Measurements from ENCODE around the gene SOST. TPM values are rescaled to one million over a fixed set of nuclear protein-coding genes. Genes with fewer than 3 reads are reported as not detected.
A peak's percentile ranks its signal among the peaks of the same experiment; 100 is the strongest.

The SOST gene
- total RNA-seq, 1 donor from 2014 or later: not detected

DNA sequence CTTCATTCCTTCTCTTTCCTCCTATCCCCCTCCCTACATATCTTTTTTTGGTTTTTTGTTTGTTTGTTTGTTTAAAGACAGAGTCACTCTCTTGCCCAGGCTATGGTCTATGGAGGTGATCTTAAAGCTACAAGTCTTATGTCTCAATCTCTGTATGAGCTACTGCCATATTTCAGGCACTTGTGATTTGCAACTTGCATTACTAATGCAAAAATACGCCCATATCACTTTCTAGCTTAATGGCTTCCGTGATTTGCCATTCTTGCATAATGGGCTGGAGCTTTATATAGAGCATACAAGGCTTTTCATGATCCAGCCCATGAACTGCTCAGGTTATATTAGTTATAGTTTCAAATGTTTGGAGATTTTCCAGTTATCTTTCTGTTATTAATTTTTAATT, 29.1 kb upstream of the SOST start:
- H3K9me3 Mint-ChIP-seq: no peaks in the 10 kb centered on the region
- H3K27ac Mint-ChIP-seq: no peak overlapping the region
- no peak overlapping the region for H3K4me3 Mint-ChIP-seq (ENCODE audit: low read depth)
- intact Hi-C loops (cut with micrococcal nuclease): no loop called here
- DNase-seq (ENCODE audit: low spot score): no peak
- H3K4me1 Mint-ChIP-seq (ENCODE audit: low read depth): no peaks in the 10 kb centered on the region
- H3K36me3 Mint-ChIP-seq (ENCODE audit: low read depth): no peaks in the 10 kb centered on the region
- H3K27me3 Mint-ChIP-seq (ENCODE audit: low read depth): peaks cover 25% of the 10 kb centered on the region

DNA sequence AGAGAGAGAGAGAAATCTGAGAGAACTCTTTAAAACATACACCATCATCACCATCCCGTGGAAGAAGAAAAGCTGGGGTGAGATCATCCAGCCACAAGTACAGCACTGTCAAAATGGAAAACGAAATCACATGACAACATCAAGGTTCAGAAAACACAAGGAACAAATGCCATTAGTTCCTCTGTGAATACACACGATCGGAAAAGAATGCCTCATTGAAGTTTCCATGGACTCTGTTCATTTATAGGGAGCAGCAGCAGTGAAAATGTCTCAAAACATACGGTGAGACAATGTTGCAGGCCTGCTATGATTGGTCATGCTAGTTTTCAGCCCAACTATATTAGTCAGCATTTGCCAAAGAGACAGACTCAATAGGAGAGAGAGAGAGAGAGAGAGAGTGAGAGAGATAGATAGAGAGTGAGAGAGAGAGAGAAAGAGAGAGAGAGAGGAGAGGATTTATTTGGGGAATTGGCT, 26.1 kb upstream of the SOST start:
- intact Hi-C loops (cut with micrococcal nuclease): no loop called here
- no peak overlapping the region for H3K4me3 Mint-ChIP-seq (ENCODE audit: low read depth)
- H3K27me3 Mint-ChIP-seq (ENCODE audit: low read depth): peaks cover 50% of the 10 kb centered on the region
- no peak overlapping the region for H3K27ac Mint-ChIP-seq
- DNase-seq (ENCODE audit: low spot score): no peak
- H3K9me3 Mint-ChIP-seq: no peaks in the 10 kb centered on the region
- H3K4me1 Mint-ChIP-seq (ENCODE audit: low read depth): peaks cover under 1% of the 10 kb centered on the region
- no peaks in the 10 kb centered on the region for H3K36me3 Mint-ChIP-seq (ENCODE audit: low read depth)

DNA sequence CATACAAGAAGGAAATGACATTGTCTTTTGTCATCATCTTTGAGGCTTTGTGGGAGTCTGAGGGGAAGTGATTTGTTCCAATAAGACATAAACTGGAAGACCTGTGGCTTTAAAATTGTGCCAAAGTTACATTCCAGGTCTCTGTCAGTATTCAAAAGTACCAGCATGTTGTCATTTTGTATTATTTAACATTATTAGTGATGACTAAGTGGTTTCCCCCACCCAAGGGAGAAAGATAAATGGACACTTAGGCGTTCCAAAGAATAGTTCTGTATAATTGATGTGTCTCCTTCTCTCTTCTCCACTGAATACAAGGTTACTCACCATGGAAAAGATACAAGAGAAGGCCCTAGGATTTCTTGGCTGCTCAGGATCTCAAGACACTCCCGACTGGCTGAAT, 25.5 kb upstream of the SOST start:
- Mint-ChIP-seq H3K9me3 (no peaks in the 10 kb centered on the region), H3K27ac (no peak overlapping the region), H3K27me3 (ENCODE audit: low read depth) (peaks cover 56% of the 10 kb centered on the region), H3K36me3 (ENCODE audit: low read depth) (no peaks in the 10 kb centered on the region), H3K4me1 (ENCODE audit: low read depth) (peaks cover 5% of the 10 kb centered on the region), H3K4me3 (ENCODE audit: low read depth) (no peak overlapping the region)
- DNase-seq (ENCODE audit: low spot score): no peak
- intact Hi-C loops (cut with micrococcal nuclease): no loop called here

DNA sequence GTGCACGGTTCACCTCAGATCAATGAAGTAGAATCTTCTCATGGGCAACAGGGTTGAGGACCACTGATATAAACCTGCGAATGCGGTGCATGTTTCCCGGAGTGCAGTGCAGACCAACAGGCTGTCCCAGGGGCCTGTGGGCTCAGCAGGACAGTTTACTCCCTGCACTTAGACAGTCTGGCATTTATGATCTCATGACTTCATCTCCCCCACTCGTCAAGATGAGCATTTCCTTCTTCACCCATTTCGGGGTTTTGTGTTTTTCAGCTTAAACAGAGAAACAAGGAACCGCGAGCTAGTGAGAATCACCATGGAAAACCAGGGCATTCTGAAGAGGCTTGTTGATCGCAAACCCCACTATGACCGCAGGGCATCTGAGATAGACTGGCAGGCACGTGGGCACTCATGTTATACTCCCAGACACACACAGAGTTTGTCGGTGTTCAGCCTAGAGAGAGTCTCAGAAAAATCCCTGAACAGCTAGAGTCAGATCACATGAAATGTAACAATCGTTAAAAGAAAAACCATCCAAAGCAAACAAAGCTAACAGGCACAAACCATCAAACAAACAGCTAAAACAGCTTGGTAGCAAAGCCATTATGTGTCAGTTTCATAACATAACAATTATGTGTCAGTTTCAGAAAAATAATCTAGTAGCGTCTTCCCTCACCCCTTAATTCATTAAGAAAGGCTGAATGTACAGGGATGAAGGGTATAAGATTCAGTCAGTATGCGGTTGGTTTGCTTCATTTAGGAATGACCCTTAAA, 24.5 kb upstream of the SOST start:
- intact Hi-C loops (cut with micrococcal nuclease): no loop called here
- no peaks in the 10 kb centered on the region for H3K9me3 Mint-ChIP-seq
- DNase-seq (ENCODE audit: low spot score): no peak
- H3K27ac Mint-ChIP-seq: no peak overlapping the region
- no peak overlapping the region for H3K4me3 Mint-ChIP-seq (ENCODE audit: low read depth)
- H3K4me1 Mint-ChIP-seq (ENCODE audit: low read depth): peaks cover 5% of the 10 kb centered on the region
- peaks cover 56% of the 10 kb centered on the region for H3K27me3 Mint-ChIP-seq (ENCODE audit: low read depth)
- no peaks in the 10 kb centered on the region for H3K36me3 Mint-ChIP-seq (ENCODE audit: low read depth)

DNA sequence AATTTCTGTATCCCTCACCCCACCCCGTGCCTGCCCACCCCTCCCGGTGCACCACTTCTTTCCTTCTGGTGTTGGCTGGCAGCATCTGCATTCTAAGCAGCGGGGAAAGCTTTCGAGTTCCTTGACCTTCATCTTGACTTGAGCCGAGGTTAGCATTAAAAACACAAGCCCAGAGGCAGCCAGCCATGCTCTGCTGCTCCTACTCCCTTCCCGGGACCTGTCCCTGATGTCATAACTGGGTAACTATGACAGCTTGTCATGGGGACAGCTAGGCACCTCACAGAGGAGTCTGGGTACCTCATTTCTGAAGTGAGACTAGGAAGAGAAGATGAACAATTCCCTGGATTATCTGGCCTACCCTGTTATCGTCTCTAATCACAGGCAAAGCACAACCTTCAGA, 21.5 kb upstream of the SOST start, which contains the start of gene CFAP97D1:
Gene CFAP97D1 (plus strand): TSS at position 301 of the 400 bp plus-strand sequence. CDS start 28 bp downstream, at position 329.
- no peak for DNase-seq (ENCODE audit: low spot score)
- Mint-ChIP-seq H3K4me1 (ENCODE audit: low read depth) (peaks cover 7% of the 10 kb centered on the region), H3K9me3 (no peaks in the 10 kb centered on the region), H3K27me3 (ENCODE audit: low read depth) (peaks cover 48% of the 10 kb centered on the region), H3K4me3 (ENCODE audit: low read depth) (peak within 1 kb of the TSS; percentile 74), H3K27ac (no peak within 1 kb of the TSS), H3K36me3 (ENCODE audit: low read depth) (no peaks in the 10 kb centered on the region)
- intact Hi-C loops (cut with micrococcal nuclease): no loop called here

DNA sequence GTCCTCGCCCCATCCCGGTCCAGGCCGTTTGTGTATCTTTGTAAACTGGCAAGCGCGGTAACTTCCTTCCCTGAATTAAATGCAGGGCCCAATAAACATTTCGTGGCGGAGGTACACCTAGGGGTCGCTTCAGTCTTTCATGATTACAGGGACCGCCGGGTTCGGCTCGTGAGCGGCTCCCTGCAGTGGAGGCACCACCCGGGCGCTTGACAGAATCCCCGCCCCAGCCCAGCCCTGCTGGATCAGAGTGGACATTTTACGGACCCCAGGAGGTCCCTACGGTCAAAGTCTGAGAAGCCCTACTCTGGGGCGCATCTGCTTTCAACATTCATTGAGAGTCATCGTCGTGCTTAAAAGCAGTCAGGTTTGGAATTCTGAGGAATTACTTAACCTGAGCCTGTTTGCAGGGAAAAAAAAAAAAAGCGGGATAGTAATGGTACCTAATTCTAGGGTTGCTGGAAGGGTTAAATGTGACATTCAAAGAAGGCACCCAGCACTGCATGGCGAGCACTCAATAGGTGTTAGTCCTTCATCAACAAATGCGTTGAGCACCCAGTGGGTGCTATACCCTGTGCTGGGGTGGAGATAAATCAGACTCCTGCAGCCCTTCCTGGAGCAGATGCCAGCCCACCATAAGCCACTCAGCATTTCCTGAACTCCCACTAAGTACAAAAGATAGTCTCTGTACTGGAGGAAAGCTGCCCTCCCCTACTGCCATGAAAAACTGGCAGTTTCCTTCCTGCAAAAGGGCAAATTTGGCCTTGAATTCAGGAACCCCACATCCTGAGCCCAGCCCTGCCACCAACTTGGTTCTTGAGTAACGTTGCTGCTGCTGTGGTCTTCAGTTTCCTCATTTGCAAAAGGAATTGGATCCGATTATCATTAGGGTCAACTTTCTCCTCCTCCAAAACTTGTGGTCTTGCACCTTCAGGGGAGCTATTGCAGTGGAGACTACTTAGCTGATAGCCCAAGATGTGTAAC, 20.8 kb upstream of the SOST start:
- Mint-ChIP-seq H3K4me1 (ENCODE audit: low read depth) (peaks cover 7% of the 10 kb centered on the region), H3K27ac (no peak overlapping the region), H3K27me3 (ENCODE audit: low read depth) (peaks cover 45% of the 10 kb centered on the region), H3K4me3 (ENCODE audit: low read depth) (peak overlapping the region; percentile 74), H3K36me3 (ENCODE audit: low read depth) (peaks cover under 1% of the 10 kb centered on the region), H3K9me3 (no peaks in the 10 kb centered on the region)
- DNase-seq (ENCODE audit: low spot score): no peak
- intact Hi-C loops (cut with micrococcal nuclease): no loop called here

DNA sequence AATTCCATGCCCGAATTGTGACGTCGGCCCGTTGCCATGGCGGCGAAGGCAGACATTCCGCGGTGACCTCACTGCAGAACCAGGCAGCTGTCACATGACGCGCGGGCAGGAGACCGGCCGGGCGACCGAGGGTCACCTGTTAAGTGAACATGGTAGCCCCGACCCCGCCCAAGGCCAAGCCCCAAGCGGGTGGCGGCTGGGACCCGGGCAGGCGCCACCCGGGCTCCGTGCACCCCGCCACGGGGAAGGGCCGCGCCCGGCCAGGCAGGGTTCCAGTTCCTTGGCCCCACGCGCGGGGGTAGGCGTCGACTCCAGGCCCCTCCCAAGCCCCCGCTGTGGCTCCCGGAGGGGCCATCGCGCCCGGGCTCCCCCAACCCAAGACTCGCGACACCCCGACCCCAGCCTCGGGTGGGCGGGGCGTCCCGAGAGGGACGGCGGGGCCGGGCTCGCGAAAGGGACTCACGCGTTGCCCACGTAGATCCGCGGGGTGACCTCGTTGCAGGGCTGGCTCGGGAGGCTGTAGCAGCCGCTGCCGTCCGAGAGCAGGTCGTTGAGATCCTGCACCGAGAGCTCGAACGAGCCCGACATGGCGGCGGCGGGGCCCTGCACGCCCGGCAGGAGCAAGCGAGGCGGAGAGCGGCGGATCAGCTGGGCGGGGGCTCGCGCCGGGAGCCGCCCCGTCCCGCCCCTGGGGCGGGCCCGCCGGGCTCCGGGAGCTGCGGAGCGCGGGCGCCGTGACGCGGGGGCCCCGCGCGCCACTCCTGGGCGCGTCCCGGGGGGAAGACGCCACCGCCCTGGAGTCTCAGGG, 19.9 kb upstream of the SOST start, which contains the start of gene DUSP3:
Gene DUSP3 (minus strand): TSS at position 641 of the 808 bp plus-strand sequence. CDS start 53 bp downstream, at position 588.
- H3K4me1 Mint-ChIP-seq (ENCODE audit: low read depth): peaks cover 7% of the 10 kb centered on the region
- intact Hi-C loops (cut with micrococcal nuclease): no loop called here
- no peak within 1 kb of the TSS for H3K27ac Mint-ChIP-seq
- peaks cover 6% of the 10 kb centered on the region for H3K36me3 Mint-ChIP-seq (ENCODE audit: low read depth)
- H3K27me3 Mint-ChIP-seq (ENCODE audit: low read depth): peaks cover 40% of the 10 kb centered on the region
- H3K9me3 Mint-ChIP-seq: no peaks in the 10 kb centered on the region
- peak within 1 kb of the TSS; percentile 83 for H3K4me3 Mint-ChIP-seq (ENCODE audit: low read depth)
- peak; percentile 71 for DNase-seq (ENCODE audit: low spot score)

DNA sequence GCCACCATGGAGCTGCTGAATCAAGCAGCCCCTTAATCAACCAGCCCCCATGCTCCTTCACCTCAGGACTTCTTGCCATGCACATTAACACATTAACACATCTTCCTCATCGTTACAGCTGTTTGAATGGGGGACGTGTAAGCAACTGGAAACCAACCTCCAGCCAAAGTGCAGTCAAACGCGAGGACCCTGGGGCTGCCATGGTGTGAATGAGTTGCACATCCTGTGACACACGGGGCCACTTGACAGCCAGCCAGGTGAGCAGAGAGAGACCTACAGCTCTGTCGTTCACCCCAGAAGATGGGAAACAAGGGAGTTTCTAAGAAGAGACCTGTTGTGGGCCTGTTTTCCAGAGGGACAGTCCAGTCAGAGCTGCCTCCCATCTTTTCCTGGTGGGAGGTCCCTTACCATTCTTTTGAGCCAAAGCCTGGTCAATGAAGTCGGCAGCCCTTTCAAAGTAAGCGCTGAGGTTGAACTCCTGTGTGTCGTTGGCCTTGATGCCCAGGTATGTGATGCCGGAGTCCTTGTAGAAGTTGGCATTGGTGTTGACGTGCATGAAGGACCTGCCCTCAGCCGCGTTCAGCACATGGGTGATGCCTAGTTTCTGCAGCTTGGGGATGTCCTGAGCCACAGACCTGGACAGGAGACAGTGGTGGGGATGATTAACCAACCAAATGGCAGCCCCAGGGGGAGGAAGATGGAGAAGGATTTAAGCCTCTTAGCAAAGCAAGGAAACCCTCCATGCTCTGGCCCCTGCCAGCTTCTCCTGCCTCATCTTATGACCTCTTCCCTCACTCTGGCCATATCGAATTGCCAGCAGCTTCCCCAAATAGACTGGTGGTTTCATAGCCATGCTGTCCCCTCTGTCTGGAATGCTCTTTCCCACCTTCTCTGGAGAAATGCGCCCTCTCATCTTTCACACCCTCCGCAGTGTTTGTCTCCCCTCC, 16.0 kb upstream of the SOST start:
- peaks cover 12% of the 10 kb centered on the region for H3K36me3 Mint-ChIP-seq (ENCODE audit: low read depth)
- peaks cover 11% of the 10 kb centered on the region for H3K4me1 Mint-ChIP-seq (ENCODE audit: low read depth)
- intact Hi-C loops (cut with micrococcal nuclease): no loop called here
- DNase-seq (ENCODE audit: low spot score): no peak
- H3K27me3 Mint-ChIP-seq (ENCODE audit: low read depth): peaks cover 4% of the 10 kb centered on the region
- H3K4me3 Mint-ChIP-seq (ENCODE audit: low read depth): no peak overlapping the region
- H3K9me3 Mint-ChIP-seq: no peaks in the 10 kb centered on the region
- no peak overlapping the region for H3K27ac Mint-ChIP-seq

DNA sequence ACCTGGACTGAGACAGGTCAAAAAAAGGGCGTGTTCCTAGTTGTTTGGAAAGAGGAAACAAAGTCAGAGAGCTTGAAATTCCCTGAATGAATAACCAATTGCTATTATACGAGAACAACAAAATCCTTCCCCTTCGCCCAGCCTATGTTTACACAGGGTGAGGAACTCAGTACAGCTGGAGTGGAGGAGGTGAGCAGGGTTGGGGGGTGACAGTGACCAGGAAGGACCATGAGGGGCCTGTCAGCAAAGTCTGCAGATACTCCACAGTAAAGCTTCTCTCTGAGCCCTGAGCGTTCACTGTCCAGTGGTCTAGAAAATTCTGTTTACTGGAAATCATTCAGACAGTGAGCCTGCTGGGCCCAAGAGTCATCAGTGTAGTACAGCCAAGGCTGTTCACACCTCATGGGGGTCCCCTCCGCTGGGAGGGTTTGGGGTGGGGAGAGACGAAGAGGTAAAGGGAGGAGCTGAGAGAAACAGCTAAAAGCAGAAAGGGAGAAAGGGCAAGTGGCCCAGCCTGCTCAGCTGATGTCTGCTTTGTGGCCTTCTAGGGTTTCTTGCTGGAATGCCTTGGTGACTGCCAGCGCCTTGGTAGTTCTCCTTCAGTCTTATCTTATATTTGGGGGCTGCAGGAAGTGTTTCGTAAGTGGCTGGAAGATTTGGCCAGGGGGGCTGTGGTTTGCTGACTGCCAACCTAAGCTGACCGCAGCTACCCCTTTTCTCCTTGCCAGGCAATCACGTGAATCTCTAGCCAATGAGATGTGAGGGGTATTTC, 14.5 kb upstream of the SOST start:
- Mint-ChIP-seq H3K4me3 (ENCODE audit: low read depth) (no peak overlapping the region), H3K9me3 (no peaks in the 10 kb centered on the region), H3K4me1 (ENCODE audit: low read depth) (peaks cover 7% of the 10 kb centered on the region), H3K27ac (no peak overlapping the region), H3K36me3 (ENCODE audit: low read depth) (peaks cover 12% of the 10 kb centered on the region), H3K27me3 (ENCODE audit: low read depth) (no peaks in the 10 kb centered on the region)
- intact Hi-C loops (cut with micrococcal nuclease): no loop called here
- DNase-seq (ENCODE audit: low spot score): no peak

DNA sequence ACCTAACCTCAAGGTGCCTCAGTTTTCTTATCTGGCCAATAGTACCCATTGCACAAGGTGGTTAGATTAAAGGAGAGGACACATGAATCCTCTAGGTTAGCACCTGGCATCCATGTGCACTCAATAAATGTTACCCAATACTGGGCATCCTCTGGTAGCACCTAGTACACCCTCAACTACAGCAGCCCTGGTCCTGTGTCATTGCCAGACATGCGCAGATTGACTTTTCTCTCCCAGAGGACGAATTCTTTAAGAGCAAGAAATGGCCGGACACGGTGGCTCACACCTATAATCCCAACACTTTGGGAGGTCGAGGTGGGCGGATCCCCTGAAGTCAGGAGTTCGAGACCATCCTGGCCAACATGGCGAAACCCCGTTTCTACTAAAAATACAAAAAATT, 12.9 kb upstream of the SOST start:
- H3K9me3 Mint-ChIP-seq: no peaks in the 10 kb centered on the region
- no peak overlapping the region for H3K27ac Mint-ChIP-seq
- intact Hi-C loops (cut with micrococcal nuclease): no loop called here
- no peak for DNase-seq (ENCODE audit: low spot score)
- H3K27me3 Mint-ChIP-seq (ENCODE audit: low read depth): no peaks in the 10 kb centered on the region
- peaks cover 6% of the 10 kb centered on the region for H3K4me1 Mint-ChIP-seq (ENCODE audit: low read depth)
- H3K36me3 Mint-ChIP-seq (ENCODE audit: low read depth): peaks cover 12% of the 10 kb centered on the region
- no peak overlapping the region for H3K4me3 Mint-ChIP-seq (ENCODE audit: low read depth)

DNA sequence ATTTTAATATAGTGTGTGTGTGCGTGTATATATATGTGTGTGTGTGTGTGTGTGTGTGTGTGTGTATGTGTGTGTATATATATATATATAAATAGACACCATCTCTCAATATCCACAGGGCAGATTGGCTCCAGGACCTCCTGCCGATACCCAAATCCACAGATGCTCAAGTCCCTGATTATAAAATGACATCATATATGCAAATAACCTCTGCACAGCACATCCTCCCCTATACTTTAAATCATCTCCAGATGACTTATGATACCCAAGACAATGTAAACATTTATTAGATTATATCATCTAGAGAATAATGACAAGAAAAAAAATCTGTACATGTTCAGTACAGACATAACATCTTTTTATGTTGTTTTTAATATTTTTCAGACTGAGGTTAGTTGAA, 12.4 kb upstream of the SOST start:
- H3K27me3 Mint-ChIP-seq (ENCODE audit: low read depth): no peaks in the 10 kb centered on the region
- DNase-seq (ENCODE audit: low spot score): no peak
- intact Hi-C loops (cut with micrococcal nuclease): no loop called here
- no peak overlapping the region for H3K4me3 Mint-ChIP-seq (ENCODE audit: low read depth)
- peaks cover 12% of the 10 kb centered on the region for H3K36me3 Mint-ChIP-seq (ENCODE audit: low read depth)
- no peak overlapping the region for H3K27ac Mint-ChIP-seq
- H3K4me1 Mint-ChIP-seq (ENCODE audit: low read depth): peaks cover 6% of the 10 kb centered on the region
- H3K9me3 Mint-ChIP-seq: no peaks in the 10 kb centered on the region

Measured in activated T-helper 2 cell treated with anti-CD3 and anti-CD28 coated beads, Interferon-gamma antibody, Interleukin-2, Interleukin-4, amounts not matched to agents 10 μg/mL and 5 μg/mL and 100 μg/mL, durations not matched to agents 14 hours and 24 hours and 36 hours (primary cell).